Left ventricle myocardium inferior (tissue), 1 donor: ENCODE results near the gene ZFP36L2. TPM values are rescaled to one million over a fixed set of nuclear protein-coding genes. Genes with fewer than 3 reads are reported as not detected.

Experiments
- DNase-seq: peaks from one replicate; pipeline ENCODE4 v3.0.0-alpha.2; 2020
- H3K27ac ChIP-seq: fragments of 200-600 bp; replicated peaks from 2 replicates; pipeline ENCODE4 v1.8.0; 2021
- H3K27me3 ChIP-seq: fragments of 200-600 bp; 2 replicates; pipeline ENCODE4 v1.8.0; 2021; ENCODE audit warnings: low read depth
- H3K36me3 ChIP-seq: fragments of 200-600 bp; 2 replicates; pipeline ENCODE4 v1.8.0; 2021
- H3K4me1 ChIP-seq: fragments of 200-600 bp; 2 replicates; pipeline ENCODE4 v1.8.0; 2021
- H3K4me3 ChIP-seq: fragments of 200-600 bp; 2 replicates; pipeline ENCODE4 v1.8.0; 2021; ENCODE audit warnings: mild to moderate bottlenecking, moderate library complexity
- H3K9me3 ChIP-seq: fragments of 200-600 bp; replicated peaks from 2 replicates; pipeline ENCODE4 v1.8.0; 2021
- intact Hi-C: fragments of 100-400 bp; cut with micrococcal nuclease; formaldehyde crosslinking; loops from one replicate; pipeline ENCODE4 v1.11.0; 2022
- total RNA-seq: library from RNA; stranded (reverse); fragmentation: NEBNext Ultra II Directional; extraction: Animal tissue kit (Norgen Biotek cat#: 25700); gene quantifications from one replicate; pipeline ENCODE4 v1.2.1, GENCODE V29; 2021
- TF ChIP-seq, protein P1 (sequence below): fragments of 200-600 bp; IDR thresholded peaks from 2 replicates; pipeline ENCODE4 v1.8.0; 2021; ENCODE audit warnings: antibody characterized with exemption, mild to moderate bottlenecking, borderline replicate concordance
- donor health status: DM: no; HTN: yes; CAD: no; lungs with severe emphysema.

The ZFP36L2 gene
- total RNA-seq, 1 donor from 2014 or later, result 48.5 TPM

DNA sequence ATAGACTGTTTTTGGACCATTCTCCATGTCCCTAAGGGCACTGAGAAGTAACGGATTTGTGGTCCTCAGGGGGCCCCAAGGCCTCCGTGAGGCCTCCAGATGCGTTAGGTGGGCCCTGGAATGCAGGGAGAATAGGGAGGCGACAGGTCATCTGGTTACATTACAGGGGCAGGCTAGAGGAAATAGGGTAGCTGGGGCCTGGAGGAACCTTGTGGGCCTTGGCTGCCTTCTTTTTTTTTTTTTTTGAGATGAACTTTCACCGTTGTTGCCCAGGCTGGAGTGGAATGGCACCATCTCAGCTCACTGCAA, 28.9 kb downstream of the ZFP36L2 start:
- Histone ChIP-seq H3K9me3 (no peaks in the 10 kb centered on the region), H3K4me3 (no peak overlapping the region), H3K27me3 (no peaks in the 10 kb centered on the region), H3K27ac (no peak overlapping the region), H3K4me1 (no peaks in the 10 kb centered on the region), H3K36me3 (no peaks in the 10 kb centered on the region)
- DNase-seq, result no peak
- intact Hi-C loops, result no loop called here
- TF ChIP-seq, protein P1, sequence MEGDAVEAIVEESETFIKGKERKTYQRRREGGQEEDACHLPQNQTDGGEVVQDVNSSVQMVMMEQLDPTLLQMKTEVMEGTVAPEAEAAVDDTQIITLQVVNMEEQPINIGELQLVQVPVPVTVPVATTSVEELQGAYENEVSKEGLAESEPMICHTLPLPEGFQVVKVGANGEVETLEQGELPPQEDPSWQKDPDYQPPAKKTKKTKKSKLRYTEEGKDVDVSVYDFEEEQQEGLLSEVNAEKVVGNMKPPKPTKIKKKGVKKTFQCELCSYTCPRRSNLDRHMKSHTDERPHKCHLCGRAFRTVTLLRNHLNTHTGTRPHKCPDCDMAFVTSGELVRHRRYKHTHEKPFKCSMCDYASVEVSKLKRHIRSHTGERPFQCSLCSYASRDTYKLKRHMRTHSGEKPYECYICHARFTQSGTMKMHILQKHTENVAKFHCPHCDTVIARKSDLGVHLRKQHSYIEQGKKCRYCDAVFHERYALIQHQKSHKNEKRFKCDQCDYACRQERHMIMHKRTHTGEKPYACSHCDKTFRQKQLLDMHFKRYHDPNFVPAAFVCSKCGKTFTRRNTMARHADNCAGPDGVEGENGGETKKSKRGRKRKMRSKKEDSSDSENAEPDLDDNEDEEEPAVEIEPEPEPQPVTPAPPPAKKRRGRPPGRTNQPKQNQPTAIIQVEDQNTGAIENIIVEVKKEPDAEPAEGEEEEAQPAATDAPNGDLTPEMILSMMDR, result no peak

DNA sequence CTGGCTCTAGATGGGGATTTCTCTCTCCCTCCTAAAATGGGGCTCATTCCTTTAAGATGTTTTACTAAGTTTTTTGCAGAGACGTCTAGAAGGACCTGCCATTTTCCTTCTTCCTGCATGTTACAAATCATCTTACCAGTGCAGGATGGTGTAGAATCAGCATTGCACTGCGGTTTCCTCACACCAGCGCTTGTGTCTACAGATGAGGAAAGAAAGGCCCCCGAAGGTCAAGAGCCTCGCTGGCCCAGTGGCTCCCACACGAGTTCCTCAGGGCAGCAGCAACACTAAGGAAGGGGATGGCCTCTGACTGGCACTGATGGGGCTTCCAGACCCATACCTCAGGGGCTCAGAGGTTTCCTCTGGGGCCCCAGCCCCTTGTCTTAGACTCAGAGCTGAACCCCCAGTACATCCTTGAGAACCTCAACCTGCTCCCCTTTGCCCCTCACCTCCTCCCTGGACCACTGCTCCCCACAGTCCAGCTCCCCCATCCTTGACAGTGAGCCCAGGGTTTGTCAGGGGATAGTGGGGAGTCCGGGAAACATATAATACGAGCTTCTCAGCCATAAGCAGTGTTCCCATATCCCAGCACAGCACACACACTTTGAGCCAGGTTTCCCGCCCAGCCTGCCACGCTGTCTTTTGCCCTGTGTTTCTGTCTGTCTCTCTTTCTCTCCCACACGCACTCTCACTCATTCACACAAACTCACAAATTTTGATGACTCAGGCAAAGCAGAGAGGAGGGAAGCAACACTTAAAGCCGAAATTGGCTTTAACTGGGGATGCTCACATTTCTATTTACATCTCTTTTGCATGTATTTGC, 29.4 kb downstream of the ZFP36L2 start:
- no peak for DNase-seq
- H3K27me3 ChIP-seq, result no peaks in the 10 kb centered on the region
- no peaks in the 10 kb centered on the region for H3K4me1 ChIP-seq
- TF ChIP-seq, protein P1, result no peak
- H3K9me3 ChIP-seq, result no peaks in the 10 kb centered on the region
- intact Hi-C loops, result no loop called here
- no peaks in the 10 kb centered on the region for H3K36me3 ChIP-seq
- no peak overlapping the region for H3K4me3 ChIP-seq
- H3K27ac ChIP-seq, result no peak overlapping the region

DNA sequence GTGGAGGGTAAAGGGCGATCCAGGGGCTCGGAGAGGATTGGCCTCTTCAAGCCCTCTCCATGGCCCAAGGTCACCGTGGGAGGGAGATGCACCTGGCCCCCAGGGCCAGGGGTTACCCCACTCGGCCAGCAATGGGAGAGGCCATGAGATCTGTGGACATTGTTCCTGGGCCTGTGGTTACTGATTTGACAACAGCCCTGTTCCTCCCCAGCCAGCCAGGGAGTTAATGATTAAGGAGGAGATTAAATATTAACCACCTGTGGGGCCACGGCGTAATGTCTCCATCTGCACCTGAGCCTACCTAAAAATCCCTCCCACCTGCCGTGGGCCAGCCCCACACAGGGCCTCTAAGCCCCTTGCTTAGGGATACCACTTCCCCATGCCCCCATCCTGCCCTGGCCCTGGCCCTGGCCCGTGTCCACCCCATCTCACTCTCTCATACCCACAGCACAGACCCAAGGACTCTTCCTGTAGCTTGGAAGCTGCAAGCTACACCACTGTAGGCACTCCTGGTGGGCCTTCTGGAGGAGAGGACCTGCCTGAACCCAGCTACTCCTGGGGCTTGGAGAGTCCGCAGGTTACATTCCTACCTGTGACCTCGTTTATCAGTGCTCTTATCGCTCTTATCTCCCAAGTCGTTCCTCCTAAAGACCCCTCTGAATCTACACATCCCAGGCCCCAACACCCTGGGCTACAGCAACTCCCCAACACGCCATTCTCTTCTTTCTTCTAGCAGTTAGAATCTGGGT, 32.1 kb downstream of the ZFP36L2 start:
- Histone ChIP-seq H3K9me3 (no peaks in the 10 kb centered on the region), H3K27me3 (no peaks in the 10 kb centered on the region), H3K4me3 (no peak overlapping the region), H3K27ac (no peak overlapping the region), H3K36me3 (no peaks in the 10 kb centered on the region), H3K4me1 (no peaks in the 10 kb centered on the region)
- intact Hi-C loops, result no loop called here
- TF ChIP-seq, protein P1, result no peak
- no peak for DNase-seq

DNA sequence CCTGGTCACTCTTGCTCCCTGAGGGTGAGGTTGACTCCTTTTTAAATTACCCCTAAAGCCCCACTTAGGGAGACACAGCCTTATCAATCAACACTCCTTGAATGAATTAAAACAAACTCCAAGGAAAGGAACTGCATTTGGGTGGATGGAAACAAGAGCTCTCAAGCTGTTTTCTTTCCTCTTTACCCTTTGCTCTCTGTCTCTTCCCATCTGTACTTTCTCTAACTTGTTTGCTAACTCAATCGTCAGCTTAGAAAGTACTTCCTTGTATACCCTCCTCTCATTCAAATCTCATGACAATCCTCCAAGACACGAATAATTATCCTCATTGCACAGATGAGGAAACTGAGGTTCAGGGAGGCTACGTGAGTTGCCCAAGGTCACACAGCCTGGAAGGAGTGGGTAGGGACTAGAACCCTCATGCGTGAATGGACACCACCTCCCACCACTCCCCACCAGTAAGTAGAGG, 32.7 kb downstream of the ZFP36L2 start:
- Histone ChIP-seq H3K4me1 (no peaks in the 10 kb centered on the region), H3K27me3 (no peaks in the 10 kb centered on the region), H3K9me3 (no peaks in the 10 kb centered on the region), H3K4me3 (no peak overlapping the region), H3K36me3 (no peaks in the 10 kb centered on the region), H3K27ac (no peak overlapping the region)
- intact Hi-C loops, result no loop called here
- no peak for DNase-seq
- TF ChIP-seq, protein P1, result no peak

DNA sequence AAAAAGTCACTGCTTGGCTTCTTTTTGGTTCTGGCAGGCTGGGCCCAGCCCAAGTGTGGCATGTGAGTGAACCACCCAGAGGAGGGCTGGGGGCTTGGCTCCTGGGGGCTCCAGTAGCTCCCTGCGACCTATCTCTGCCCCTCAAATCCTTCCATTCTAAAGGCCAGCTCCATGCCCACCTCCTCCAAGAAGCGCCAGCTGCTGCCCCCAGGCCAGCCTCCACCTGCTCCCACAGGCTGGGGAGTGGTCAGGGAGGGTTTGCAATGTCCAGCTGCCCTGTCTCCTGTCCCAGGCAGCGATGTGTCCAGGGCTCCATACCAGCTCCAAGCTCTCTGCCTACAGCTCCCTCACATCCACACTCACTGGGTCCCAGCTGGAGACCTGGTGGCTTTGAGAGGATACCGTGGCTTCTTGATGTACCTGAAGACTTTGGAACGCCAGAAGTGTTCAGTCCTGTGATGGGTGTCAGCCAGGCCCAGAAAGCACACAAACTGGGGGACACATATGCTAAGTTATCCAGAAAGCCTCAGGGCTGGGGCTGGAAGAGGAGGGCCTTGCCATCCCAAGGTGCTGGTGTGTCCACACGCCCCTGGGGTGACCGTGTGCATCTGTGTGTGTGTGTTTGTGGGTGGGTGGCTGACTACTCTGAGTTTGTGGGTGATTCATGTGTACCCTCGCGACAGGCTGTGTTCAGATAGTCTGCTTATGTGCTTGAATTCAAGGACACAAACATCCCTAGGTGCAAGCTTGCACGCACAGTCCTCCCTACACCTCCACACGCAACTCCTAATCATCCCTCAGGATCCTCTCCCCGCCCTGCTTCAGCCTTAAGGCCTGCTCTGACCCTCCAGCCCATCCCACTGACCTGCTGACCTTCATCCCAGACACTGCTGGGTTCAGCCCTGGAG, 33.4 kb downstream of the ZFP36L2 start:
- H3K36me3 ChIP-seq, result no peaks in the 10 kb centered on the region
- TF ChIP-seq, protein P1, result no peak
- no peak overlapping the region for H3K27ac ChIP-seq
- no peaks in the 10 kb centered on the region for H3K9me3 ChIP-seq
- no peak overlapping the region for H3K4me3 ChIP-seq
- DNase-seq, result no peak
- H3K27me3 ChIP-seq, result no peaks in the 10 kb centered on the region
- intact Hi-C loops, result no loop called here
- H3K4me1 ChIP-seq, result no peaks in the 10 kb centered on the region
